DOHH2 (cell line): Measurements from ENCODE around the gene MYO1D.
"Not testable (repeated sequence)": the region's sequence is repeated elsewhere in the genome, so short reads cannot be mapped to it uniquely, and the experiment has no call there.

Experiments used
- H3F3A ChIP-seq: fragments of 200-600 bp; sonication (generic), shearing (Covaris generic); 2 replicates; pipeline ENCODE4 v1.6.0; 2016; ENCODE audit warnings: antibody characterized with exemption, mild to moderate bottlenecking; ENCODE audit not compliant: control insufficient read depth, insufficient read depth
- H3K27ac ChIP-seq: fragments of 200-600 bp; sonication (generic); 2 replicates; pipeline ENCODE4 v1.5.1; 2014; ENCODE audit warnings: low read depth, mild to moderate bottlenecking, low read length, moderate library complexity
- H3K27me3 ChIP-seq: fragments of 200-600 bp; sonication (generic); 2 replicates; pipeline ENCODE4 v1.6.1; 2014; ENCODE audit warnings: mild to moderate bottlenecking, low read length, mixed read lengths; ENCODE audit not compliant: control insufficient read depth
- H3K36me3 ChIP-seq: fragments of 200-600 bp; sonication (generic); 2 replicates; pipeline ENCODE4 v1.6.1; 2014; ENCODE audit warnings: mild to moderate bottlenecking, low read length, moderate library complexity, mixed read lengths; ENCODE audit not compliant: control insufficient read depth
- H3K4me1 ChIP-seq: fragments of 200-600 bp; sonication (generic); 2 replicates; pipeline ENCODE4 v1.6.1; 2014; ENCODE audit warnings: mild to moderate bottlenecking, low read length, mixed read lengths; ENCODE audit not compliant: control insufficient read depth
- H3K4me2 ChIP-seq: fragments of 200-600 bp; sonication (generic); 2 replicates; pipeline ENCODE4 v1.6.0; 2014; ENCODE audit warnings: mild to moderate bottlenecking, low read length, moderate library complexity
- H3K4me3 ChIP-seq: fragments of 200-600 bp; sonication (generic); 2 replicates; pipeline ENCODE4 v1.5.1; 2014; ENCODE audit warnings: mild to moderate bottlenecking, low read length, mixed read lengths
- H3K79me2 ChIP-seq: fragments of 200-600 bp; sonication (generic); 2 replicates; pipeline ENCODE4 v1.6.1; 2014; ENCODE audit warnings: mild to moderate bottlenecking, low read length, mixed read lengths; ENCODE audit not compliant: control insufficient read depth
- H3K9me2 ChIP-seq: fragments of 200-600 bp; sonication (generic); replicated peaks from 2 replicates; pipeline ENCODE4 v1.6.1; 2014; ENCODE audit warnings: mild to moderate bottlenecking, low read length, mixed read lengths; ENCODE audit not compliant: control insufficient read depth
- H3K9me3 ChIP-seq: fragments of 200-600 bp; sonication (generic); 2 replicates; pipeline ENCODE4 v1.6.1; 2014; ENCODE audit warnings: antibody characterized with exemption, low read length, mixed read lengths; ENCODE audit not compliant: control insufficient read depth, insufficient read depth
- H4K20me1 ChIP-seq: fragments of 200-600 bp; sonication (generic); 2 replicates; pipeline ENCODE4 v1.6.0; 2014; ENCODE audit warnings: low read depth, mild to moderate bottlenecking, antibody characterized with exemption, low read length, moderate library complexity; ENCODE audit not compliant: control insufficient read depth, insufficient read depth
- EZH2phosphoT487 ChIP-seq: fragments of 200-600 bp; sonication (generic); IDR thresholded peaks from 2 replicates; pipeline ENCODE4 v1.6.1; 2017; ENCODE audit warnings: borderline replicate concordance, mild to moderate bottlenecking, antibody characterized with exemption, low read length, moderate library complexity, mixed read lengths
- TF ChIP-seq, protein P1 (sequence below): fragments of 200-600 bp; sonication (generic); IDR thresholded peaks from one replicate; pipeline ENCODE4 v1.5.1; 2014; ENCODE audit warnings: antibody characterized with exemption, mild to moderate bottlenecking, low read depth, low read length; ENCODE audit not compliant: poor library complexity, severe bottlenecking

MYO1D gene

DNA sequence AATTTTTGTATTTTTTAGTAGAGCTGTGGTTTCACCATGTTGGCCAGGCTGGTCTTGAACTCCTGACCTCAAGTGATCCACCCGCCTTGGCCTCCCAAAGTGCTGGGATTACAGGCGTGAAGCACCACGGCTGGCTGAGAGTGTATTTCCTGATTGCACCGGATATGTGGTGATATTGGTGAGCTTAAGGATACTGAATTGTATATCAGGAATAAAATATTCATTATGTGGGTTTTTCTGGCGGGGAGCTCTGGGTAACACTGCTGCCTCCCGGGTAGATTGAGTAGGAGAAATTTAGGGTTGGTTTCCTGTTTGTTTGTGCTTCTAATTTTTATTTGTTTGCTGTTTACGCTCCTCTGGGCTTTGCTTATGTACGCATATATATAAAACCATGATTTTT, 43.4 kb upstream of the MYO1D start:
- Histone ChIP-seq H3K9me3 (no peaks in the 10 kb centered on the region), H3K9me2 (no peaks in the 10 kb centered on the region), H3K27me3 (no peaks in the 10 kb centered on the region), H3K27ac (no peak overlapping the region), H3K79me2 (no peaks in the 10 kb centered on the region), H3K4me2 (no peak overlapping the region), H3K36me3 (no peaks in the 10 kb centered on the region), H4K20me1 (no peaks in the 10 kb centered on the region), H3K4me1 (no peaks in the 10 kb centered on the region), H3F3A (no peaks in the 10 kb centered on the region), H3K4me3 (no peak overlapping the region)
- no peak for TF ChIP-seq EZH2phosphoT487
- TF ChIP-seq, protein P1, sequence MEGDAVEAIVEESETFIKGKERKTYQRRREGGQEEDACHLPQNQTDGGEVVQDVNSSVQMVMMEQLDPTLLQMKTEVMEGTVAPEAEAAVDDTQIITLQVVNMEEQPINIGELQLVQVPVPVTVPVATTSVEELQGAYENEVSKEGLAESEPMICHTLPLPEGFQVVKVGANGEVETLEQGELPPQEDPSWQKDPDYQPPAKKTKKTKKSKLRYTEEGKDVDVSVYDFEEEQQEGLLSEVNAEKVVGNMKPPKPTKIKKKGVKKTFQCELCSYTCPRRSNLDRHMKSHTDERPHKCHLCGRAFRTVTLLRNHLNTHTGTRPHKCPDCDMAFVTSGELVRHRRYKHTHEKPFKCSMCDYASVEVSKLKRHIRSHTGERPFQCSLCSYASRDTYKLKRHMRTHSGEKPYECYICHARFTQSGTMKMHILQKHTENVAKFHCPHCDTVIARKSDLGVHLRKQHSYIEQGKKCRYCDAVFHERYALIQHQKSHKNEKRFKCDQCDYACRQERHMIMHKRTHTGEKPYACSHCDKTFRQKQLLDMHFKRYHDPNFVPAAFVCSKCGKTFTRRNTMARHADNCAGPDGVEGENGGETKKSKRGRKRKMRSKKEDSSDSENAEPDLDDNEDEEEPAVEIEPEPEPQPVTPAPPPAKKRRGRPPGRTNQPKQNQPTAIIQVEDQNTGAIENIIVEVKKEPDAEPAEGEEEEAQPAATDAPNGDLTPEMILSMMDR, result no peak

DNA sequence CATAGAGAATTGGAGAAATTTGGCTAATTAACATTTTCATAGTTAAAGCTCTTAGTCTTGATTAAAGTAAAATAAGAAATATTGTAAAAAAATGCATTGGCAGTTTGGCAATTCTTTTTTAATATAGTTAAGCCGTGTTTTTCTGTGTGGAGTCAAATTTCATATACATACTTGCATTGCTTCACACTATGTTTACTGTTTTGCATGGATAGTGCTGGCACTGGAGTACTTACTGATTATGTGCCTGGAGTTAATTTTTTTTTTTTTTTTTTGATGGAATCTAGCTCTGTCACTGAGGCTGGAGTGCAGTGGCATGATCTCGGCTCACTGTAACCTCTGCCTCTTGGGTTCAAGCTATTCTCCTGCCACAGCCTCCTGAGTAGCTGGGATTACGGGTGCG, 43.0 kb upstream of the MYO1D start:
- H3K27me3 ChIP-seq, H3F3A ChIP-seq, H3K4me3 ChIP-seq, H3K4me2 ChIP-seq, H3K9me3 ChIP-seq, H3K27ac ChIP-seq, H3K4me1 ChIP-seq, H3K79me2 ChIP-seq, H4K20me1 ChIP-seq, H3K9me2 ChIP-seq, H3K36me3 ChIP-seq: not testable (repeated sequence)

DNA sequence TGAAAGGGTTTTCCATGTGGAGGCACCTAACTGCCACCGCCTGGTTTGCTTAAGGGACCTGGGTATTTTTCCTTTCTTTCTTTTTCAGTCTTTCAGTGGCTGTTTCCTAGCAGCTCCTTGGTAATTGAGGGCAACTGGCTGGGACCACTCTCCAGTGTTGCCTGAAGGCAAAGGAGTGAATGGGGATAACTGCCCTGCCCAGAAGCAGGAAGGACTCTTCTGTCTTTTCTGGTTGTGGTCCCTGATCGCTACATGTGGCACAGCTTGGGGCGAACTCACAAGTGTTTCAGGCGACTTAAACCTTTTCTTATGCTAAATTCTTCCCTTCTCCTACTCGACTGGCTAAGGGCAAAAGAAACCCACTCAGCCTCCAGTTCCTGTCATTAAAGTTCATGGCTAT, 40.9 kb upstream of the MYO1D start:
- Histone ChIP-seq H3K4me1 (no peaks in the 10 kb centered on the region), H3K4me3 (no peak overlapping the region), H3K27ac (no peak overlapping the region), H3K9me2 (no peaks in the 10 kb centered on the region), H3K4me2 (no peak overlapping the region), H3K9me3 (no peaks in the 10 kb centered on the region), H4K20me1 (no peaks in the 10 kb centered on the region), H3F3A (no peaks in the 10 kb centered on the region), H3K36me3 (no peaks in the 10 kb centered on the region), H3K27me3 (no peaks in the 10 kb centered on the region), H3K79me2 (no peaks in the 10 kb centered on the region)
- TF ChIP-seq, protein P1, result no peak
- no peak for TF ChIP-seq EZH2phosphoT487

DNA sequence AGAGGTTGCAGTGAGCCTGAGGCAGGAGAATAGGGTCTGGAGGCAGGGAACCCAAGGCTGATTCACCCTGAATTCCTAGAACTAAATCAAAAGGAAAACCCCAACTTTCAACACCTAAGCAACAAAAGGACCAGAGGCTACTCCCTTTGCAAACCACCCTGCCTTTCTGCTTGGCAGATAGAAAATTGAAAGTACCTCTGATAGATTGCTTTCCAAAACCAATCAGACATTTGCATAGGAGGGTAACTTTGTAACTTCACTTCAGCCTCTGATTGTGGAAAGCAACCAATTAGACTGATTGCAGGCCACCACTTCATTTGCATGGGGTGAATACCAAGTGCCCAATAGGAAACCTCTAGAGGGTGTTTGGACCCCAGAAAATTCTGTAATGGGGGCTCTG, 40.2 kb upstream of the MYO1D start:
- Histone ChIP-seq H3K27me3 (no peaks in the 10 kb centered on the region), H3K9me3 (no peaks in the 10 kb centered on the region), H3F3A (no peaks in the 10 kb centered on the region), H3K4me1 (no peaks in the 10 kb centered on the region), H3K36me3 (no peaks in the 10 kb centered on the region), H3K27ac (no peak overlapping the region), H3K4me2 (no peak overlapping the region), H3K9me2 (no peaks in the 10 kb centered on the region), H4K20me1 (no peaks in the 10 kb centered on the region), H3K4me3 (no peak overlapping the region), H3K79me2 (no peaks in the 10 kb centered on the region)
- TF ChIP-seq, protein P1, result no peak
- TF ChIP-seq EZH2phosphoT487, result no peak
